Measurements from ENCODE around the gene ZCCHC4.
"Not testable (repeated sequence)": the region's sequence is repeated elsewhere in the genome, so short reads cannot be mapped to it uniquely, and the experiment has no call there.

The ZCCHC4 gene

GRCh38 chr4:25320773-25321172 is 8.2 kb downstream of the ZCCHC4 start:
- DNase-seq: no peak

GRCh38 chr4:25321703-25322102 is 9.1 kb downstream of the ZCCHC4 start:
- DNase-seq: no peak

GRCh38 chr4:25328463-25328862 is 15.9 kb downstream of the ZCCHC4 start:
- DNase-seq: not testable (repeated sequence)

GRCh38 chr4:25330335-25330734 is 17.8 kb downstream of the ZCCHC4 start:
- DNase-seq: no peak

GRCh38 chr4:25330905-25331808 is 18.6 kb downstream of the ZCCHC4 start:
- DNase-seq: no peak

GRCh38 chr4:25343671-25344070 is 31.1 kb downstream of the ZCCHC4 start:
- DNase-seq: no peak

- DNase-seq: no peak
Observed at GRCh38 chr4:25345744-25346143, 33.2 kb downstream of the ZCCHC4 start.

GRCh38 chr4:25346913-25347312 is 34.3 kb downstream of the ZCCHC4 start:
- no peak for DNase-seq

GRCh38 chr4:25347473-25347872 is 34.9 kb downstream of the ZCCHC4 start:
- no peak for DNase-seq

- DNase-seq: no peak
Observed at GRCh38 chr4:25347971-25348370, 35.4 kb downstream of the ZCCHC4 start.

- DNase-seq: no peak
Observed at GRCh38 chr4:25350561-25350960, 38.0 kb downstream of the ZCCHC4 start.

GRCh38 chr4:25351777-25352416 is 39.3 kb downstream of the ZCCHC4 start:
- no peak for DNase-seq

GRCh38 chr4:25356068-25356467 is 43.5 kb downstream of the ZCCHC4 start:
- DNase-seq: no peak

GRCh38 chr4:25358515-25359275 is 46.1 kb downstream of the ZCCHC4 start:
- no peak for DNase-seq

- DNase-seq: no peak
Observed at GRCh38 chr4:25361253-25361652, 48.7 kb downstream of the ZCCHC4 start.

GRCh38 chr4:25367004-25367621 is 54.5 kb downstream of the ZCCHC4 start:
- no peak for DNase-seq

- no peak for DNase-seq
Observed at GRCh38 chr4:25367877-25368276, 55.3 kb downstream of the ZCCHC4 start.

GRCh38 chr4:25368315-25368714 is 55.7 kb downstream of the ZCCHC4 start:
- DNase-seq: no peak

GRCh38 chr4:25370242-25370641 is 57.7 kb downstream of the ZCCHC4 start:
- DNase-seq: no peak

GRCh38 chr4:25372549-25372948 is 60.0 kb downstream of the ZCCHC4 start:
- not testable (repeated sequence) for DNase-seq

GRCh38 chr4:25376754-25377571 is 64.4 kb downstream of the ZCCHC4 start, which contains the start of gene ANAPC4:
Gene ANAPC4, plus strand, starts transcription at chr4:25377263. Its CDS starts 165 bp downstream, at chr4:25377428.
- DNase-seq: peak; percentile 97

Measured in activated effector memory CD4-positive, alpha-beta T cell treated with Interleukin-2 at 50 U/mL for 16 hours (primary cell).